Endothelial cell (in vitro differentiated cells): ENCODE results near the gene PTPRT. TPM values are rescaled to one million over a fixed set of nuclear protein-coding genes. Genes with fewer than 3 reads are reported as not detected.

Source experiments
- DNase-seq: peaks from one replicate; pipeline ENCODE4 v3.0.0; 2021; ENCODE audit warnings: low spot score
- H3K27ac Mint-ChIP-seq: one replicate; pipeline ENCODE4 v1.8.0; 2021; ENCODE audit warnings: mixed read lengths, inconsistent platforms; ENCODE audit not compliant: unreplicated experiment
- H3K27me3 Mint-ChIP-seq: one replicate; pipeline ENCODE4 v1.8.0; 2021; ENCODE audit warnings: mild to moderate bottlenecking, moderate library complexity, mixed read lengths, inconsistent platforms; ENCODE audit not compliant: unreplicated experiment
- H3K36me3 Mint-ChIP-seq: one replicate; pipeline ENCODE4 v1.8.0; 2021; ENCODE audit warnings: mild to moderate bottlenecking, low read depth, mixed read lengths, inconsistent platforms; ENCODE audit not compliant: unreplicated experiment
- H3K4me1 Mint-ChIP-seq: one replicate; pipeline ENCODE4 v1.8.0; 2021; ENCODE audit warnings: mild to moderate bottlenecking, mixed read lengths, inconsistent platforms; ENCODE audit not compliant: unreplicated experiment
- H3K4me3 Mint-ChIP-seq: one replicate; pipeline ENCODE4 v1.8.0; 2021; ENCODE audit warnings: mild to moderate bottlenecking, mixed read lengths, inconsistent platforms; ENCODE audit not compliant: unreplicated experiment
- H3K9me3 Mint-ChIP-seq: one replicate; pipeline ENCODE4 v1.8.0; 2021; ENCODE audit warnings: mixed read lengths, inconsistent platforms; ENCODE audit not compliant: unreplicated experiment
- total RNA-seq: library from RNA; stranded (reverse); fragmentation: NEBNext Ultra II Directional; extraction: Animal tissue kit (Norgen Biotek cat#: 25700); gene quantifications from one replicate; pipeline ENCODE4 v1.2.1, GENCODE V29; 2021; ENCODE audit not compliant: unreplicated experiment
- TF ChIP-seq, protein P1 (sequence below): fragments of 200-600 bp; sonication (generic); IDR thresholded peaks from one replicate; pipeline ENCODE4 v1.5.0; 2021; ENCODE audit warnings: antibody characterized with exemption; ENCODE audit not compliant: unreplicated experiment

PTPRT gene
- total RNA-seq, 1 donor from 2014 or later, result 0.10 TPM

DNA sequence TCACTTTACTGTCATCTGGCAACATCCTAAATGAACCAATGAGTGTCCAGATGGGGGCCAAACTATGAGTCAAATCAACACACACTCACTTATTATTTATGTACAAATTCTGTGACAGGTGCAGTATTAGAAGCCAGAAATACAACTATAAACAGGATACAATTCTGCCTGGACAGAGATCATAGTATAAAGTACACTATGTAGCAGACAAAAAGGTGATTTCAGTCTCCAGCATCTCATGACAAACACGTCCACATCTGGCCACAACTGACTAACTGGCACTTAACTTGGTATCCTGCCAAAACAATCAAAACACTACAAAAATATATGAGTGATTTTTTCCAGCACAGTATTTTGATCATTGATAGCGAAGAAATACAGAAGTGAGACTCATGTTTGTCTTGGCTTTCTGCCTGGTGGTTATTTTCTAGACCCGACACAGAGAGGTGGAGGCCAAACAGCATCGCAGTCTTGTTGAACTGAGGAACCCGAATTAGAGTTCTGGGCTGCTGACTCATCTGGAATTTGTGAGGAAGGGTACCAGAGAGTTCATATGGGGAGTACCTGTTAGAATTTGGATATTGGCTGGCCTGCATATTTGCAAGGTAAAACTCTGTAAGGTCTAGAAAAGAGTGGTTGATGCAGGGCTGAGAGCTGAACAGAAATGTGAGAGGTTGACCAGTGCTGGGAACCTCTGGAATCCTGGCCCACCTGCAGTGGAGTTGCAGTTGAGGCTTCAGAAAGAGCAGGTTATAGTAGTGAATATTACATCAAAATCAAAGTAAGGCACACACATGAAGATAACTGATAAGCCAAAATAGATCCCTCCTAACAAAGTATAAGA, 475.2 kb downstream of the PTPRT start:
- TF ChIP-seq, protein P1, sequence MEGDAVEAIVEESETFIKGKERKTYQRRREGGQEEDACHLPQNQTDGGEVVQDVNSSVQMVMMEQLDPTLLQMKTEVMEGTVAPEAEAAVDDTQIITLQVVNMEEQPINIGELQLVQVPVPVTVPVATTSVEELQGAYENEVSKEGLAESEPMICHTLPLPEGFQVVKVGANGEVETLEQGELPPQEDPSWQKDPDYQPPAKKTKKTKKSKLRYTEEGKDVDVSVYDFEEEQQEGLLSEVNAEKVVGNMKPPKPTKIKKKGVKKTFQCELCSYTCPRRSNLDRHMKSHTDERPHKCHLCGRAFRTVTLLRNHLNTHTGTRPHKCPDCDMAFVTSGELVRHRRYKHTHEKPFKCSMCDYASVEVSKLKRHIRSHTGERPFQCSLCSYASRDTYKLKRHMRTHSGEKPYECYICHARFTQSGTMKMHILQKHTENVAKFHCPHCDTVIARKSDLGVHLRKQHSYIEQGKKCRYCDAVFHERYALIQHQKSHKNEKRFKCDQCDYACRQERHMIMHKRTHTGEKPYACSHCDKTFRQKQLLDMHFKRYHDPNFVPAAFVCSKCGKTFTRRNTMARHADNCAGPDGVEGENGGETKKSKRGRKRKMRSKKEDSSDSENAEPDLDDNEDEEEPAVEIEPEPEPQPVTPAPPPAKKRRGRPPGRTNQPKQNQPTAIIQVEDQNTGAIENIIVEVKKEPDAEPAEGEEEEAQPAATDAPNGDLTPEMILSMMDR, result no peak
- no peaks in the 10 kb centered on the region for H3K36me3 Mint-ChIP-seq
- no peak overlapping the region for H3K27ac Mint-ChIP-seq
- H3K4me1 Mint-ChIP-seq, result no peaks in the 10 kb centered on the region
- H3K4me3 Mint-ChIP-seq, result no peak overlapping the region
- peaks cover 21% of the 10 kb centered on the region for H3K9me3 Mint-ChIP-seq
- peaks cover 2% of the 10 kb centered on the region for H3K27me3 Mint-ChIP-seq
- no peak for DNase-seq

DNA sequence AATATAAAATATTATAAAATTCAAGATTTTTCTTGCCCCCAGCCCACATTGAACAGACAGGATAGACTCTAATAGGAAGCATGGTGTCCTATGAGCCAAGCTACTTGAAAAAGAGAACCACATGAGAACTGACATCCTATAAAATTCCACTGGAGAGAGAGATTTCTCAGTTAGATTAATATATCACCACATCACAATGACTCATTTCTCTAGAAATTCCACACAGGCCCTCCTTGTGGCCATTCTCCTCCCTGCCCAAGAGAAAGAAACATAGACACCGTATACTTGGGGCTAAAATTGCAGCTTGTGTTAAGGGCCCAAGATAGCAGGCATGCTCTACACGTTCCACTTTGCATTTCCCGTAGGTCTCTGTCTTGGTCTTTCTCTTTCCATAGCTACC, 481.4 kb downstream of the PTPRT start:
- DNase-seq, result no peak
- Mint-ChIP-seq H3K9me3 (peaks cover 47% of the 10 kb centered on the region), H3K27ac (no peak overlapping the region), H3K36me3 (peaks cover 4% of the 10 kb centered on the region), H3K27me3 (peaks cover 4% of the 10 kb centered on the region), H3K4me3 (no peak overlapping the region), H3K4me1 (no peaks in the 10 kb centered on the region)
- TF ChIP-seq, protein P1, result no peak

- DNase-seq, result no peak
- TF ChIP-seq, protein P1, result no peak
- H3K4me3 Mint-ChIP-seq, result no peak overlapping the region
- H3K4me1 Mint-ChIP-seq, result no peaks in the 10 kb centered on the region
- H3K27ac Mint-ChIP-seq, result no peak overlapping the region
- H3K9me3 Mint-ChIP-seq, result peaks cover 47% of the 10 kb centered on the region
- peaks cover 6% of the 10 kb centered on the region for H3K27me3 Mint-ChIP-seq
- peaks cover 4% of the 10 kb centered on the region for H3K36me3 Mint-ChIP-seq
Observed at GRCh38 chr20:42706759-42707158, 482.9 kb downstream of the PTPRT start.

DNA sequence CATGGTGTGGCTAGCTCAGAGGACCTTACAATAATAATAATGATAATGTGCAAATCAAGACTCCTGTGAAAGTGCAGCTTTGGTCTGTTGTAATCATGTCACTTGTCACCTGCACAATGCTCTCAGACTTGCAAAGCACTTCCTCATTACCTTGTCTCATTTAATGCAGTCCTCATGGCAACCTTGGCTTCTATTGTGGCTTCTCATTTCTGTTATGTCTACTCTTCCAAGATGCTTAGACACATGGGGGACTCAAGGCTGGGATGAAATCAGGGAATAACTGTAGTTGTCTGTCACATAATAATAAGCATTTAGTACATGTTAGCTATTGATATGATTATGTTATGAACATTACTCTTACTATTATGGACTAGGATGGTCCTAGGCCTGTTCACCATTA, 484.2 kb downstream of the PTPRT start:
- Mint-ChIP-seq H3K4me3 (no peak overlapping the region), H3K4me1 (no peaks in the 10 kb centered on the region), H3K27me3 (peaks cover 6% of the 10 kb centered on the region), H3K36me3 (peaks cover 4% of the 10 kb centered on the region), H3K27ac (no peak overlapping the region), H3K9me3 (peaks cover 43% of the 10 kb centered on the region)
- TF ChIP-seq, protein P1, result no peak
- no peak for DNase-seq

DNA sequence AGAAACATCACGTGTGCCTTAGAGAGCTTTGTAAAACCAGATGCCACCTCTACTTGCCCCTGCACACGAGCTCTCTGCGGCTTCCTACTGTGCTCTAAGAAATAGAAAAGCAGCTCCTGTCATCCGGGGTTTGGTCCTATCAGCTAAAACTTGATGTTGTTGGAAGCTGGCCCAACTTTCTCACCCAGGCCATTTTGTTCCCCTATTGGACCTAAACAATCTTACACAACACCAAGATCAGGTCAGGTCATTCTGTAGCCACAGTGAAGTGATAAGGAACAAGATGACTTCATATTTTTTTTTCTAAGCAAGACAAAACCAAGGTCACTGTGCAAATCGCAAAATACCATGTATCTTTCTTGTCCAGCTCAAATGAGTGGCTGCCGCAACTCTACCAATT, 486.0 kb downstream of the PTPRT start:
- no peaks in the 10 kb centered on the region for H3K4me1 Mint-ChIP-seq
- peaks cover 4% of the 10 kb centered on the region for H3K27me3 Mint-ChIP-seq
- no peak overlapping the region for H3K27ac Mint-ChIP-seq
- peaks cover 4% of the 10 kb centered on the region for H3K36me3 Mint-ChIP-seq
- no peak for DNase-seq
- H3K9me3 Mint-ChIP-seq, result peaks cover 36% of the 10 kb centered on the region
- H3K4me3 Mint-ChIP-seq, result no peak overlapping the region
- TF ChIP-seq, protein P1, result no peak
